Activated naive CD8-positive, alpha-beta T cell treated with anti-CD3 and anti-CD28 coated beads, Interleukin-2, amount 50 U/mL, for 24 hours (primary cell): Measurements from ENCODE around the gene CCDC54.
"Not testable (repeated sequence)": the region's sequence is repeated elsewhere in the genome, so short reads cannot be mapped to it uniquely, and the experiment has no call there.

Experiments
- ATAC-seq: fragments of 150-1000 bp; cut with Tn5 transposase; one replicate; pipeline ENCODE4 v1.10.0; 2021
- DNase-seq: peaks from one replicate; pipeline ENCODE4 v3.0.0; 2021
- H3K27ac Mint-ChIP-seq: one replicate; pipeline ENCODE4 v1.8.0; 2021; ENCODE audit warnings: mild to moderate bottlenecking, mixed read lengths
- H3K27me3 Mint-ChIP-seq: one replicate; pipeline ENCODE4 v1.8.0; 2021; ENCODE audit warnings: mixed read lengths
- H3K36me3 Mint-ChIP-seq: one replicate; pipeline ENCODE4 v1.8.0; 2021; ENCODE audit warnings: low read depth, mixed read lengths
- H3K4me1 Mint-ChIP-seq: one replicate; pipeline ENCODE4 v1.8.0; 2021; ENCODE audit warnings: mixed read lengths
- H3K4me3 Mint-ChIP-seq: one replicate; pipeline ENCODE4 v1.8.0; 2021; ENCODE audit warnings: mild to moderate bottlenecking, moderate library complexity, mixed read lengths
- H3K9me3 Mint-ChIP-seq: one replicate; pipeline ENCODE4 v1.8.0; 2021; ENCODE audit warnings: mixed read lengths

The CCDC54 gene

DNA sequence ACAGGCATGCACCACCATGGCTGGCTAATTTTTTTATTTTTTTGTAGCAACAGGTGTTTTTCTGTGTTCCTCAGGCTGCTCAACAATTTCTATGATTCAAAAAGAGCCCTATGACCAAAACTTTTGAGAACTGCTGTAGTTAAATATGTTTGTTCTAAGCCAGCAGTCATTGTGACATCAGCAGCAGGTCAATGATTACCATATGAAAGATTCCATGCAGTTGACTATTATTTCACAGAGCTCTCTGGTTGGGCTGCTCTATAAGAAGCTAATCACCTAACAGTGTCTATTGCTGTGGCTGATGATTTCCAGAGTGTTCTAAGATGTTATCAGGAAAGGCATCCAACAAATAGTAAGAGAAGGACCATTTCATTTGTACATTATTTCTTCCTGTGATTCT lies at the start of gene CCDC54:
TSS of gene CCDC54 (plus strand) at position 289 of the 400 bp plus-strand sequence. CDS start 149 bp downstream, outside the sequence.
- Mint-ChIP-seq H3K9me3 (no peaks in the 10 kb centered on the region), H3K36me3 (no peaks in the 10 kb centered on the region), H3K4me3 (no peak within 1 kb of the TSS), H3K27ac (no peak within 1 kb of the TSS), H3K4me1 (no peaks in the 10 kb centered on the region), H3K27me3 (peaks cover 4% of the 10 kb centered on the region)
- no peak for DNase-seq
- ATAC-seq: no peak

DNA sequence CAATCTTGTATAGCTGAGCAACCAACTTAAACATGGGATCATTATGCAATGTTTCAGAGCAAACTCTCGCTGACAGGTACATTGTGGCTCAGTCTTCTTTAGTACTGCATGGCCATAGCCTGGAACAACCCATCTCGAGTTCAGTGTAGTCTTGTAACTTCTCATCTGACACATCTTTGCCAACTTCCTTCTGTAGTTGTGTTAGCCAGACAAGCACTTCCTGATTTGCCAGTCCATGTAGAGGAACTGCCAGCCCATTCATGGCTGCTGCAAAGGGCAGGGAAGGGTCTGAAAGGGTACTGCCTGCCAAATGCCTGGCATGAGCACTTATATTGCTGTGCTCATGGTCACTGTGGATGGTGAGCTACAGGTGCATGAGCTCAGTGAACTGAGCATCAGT lies 49.2 kb upstream of the CCDC54 start:
- Mint-ChIP-seq H3K9me3 (no peaks in the 10 kb centered on the region), H3K27me3 (no peaks in the 10 kb centered on the region), H3K27ac (no peak overlapping the region), H3K36me3 (no peaks in the 10 kb centered on the region), H3K4me1 (no peaks in the 10 kb centered on the region), H3K4me3 (no peak overlapping the region)
- no peak for DNase-seq
- ATAC-seq: no peak

DNA sequence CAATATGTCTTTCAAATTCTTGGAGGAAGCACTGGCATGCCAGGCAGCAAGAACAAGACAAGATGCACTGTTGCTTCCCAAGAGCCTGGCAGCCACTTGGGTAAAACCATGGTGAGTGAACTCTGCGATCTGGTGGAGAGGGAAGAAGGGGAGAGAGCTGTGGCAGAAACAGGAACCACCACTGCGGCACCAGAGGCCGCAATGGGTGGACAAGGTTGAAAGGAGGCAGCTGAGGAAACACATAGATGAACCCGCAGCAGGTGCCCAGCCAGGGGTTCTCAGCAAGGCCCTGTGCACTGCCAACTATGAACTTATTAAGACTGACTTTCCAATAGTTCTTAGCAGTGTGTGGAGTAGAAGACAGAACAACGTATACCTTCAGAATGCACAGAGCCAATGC lies 48.2 kb upstream of the CCDC54 start:
- DNase-seq (no peak), ATAC-seq (no peak)
- no peaks in the 10 kb centered on the region for H3K36me3 Mint-ChIP-seq
- H3K27ac Mint-ChIP-seq: no peak overlapping the region
- no peaks in the 10 kb centered on the region for H3K4me1 Mint-ChIP-seq
- no peaks in the 10 kb centered on the region for H3K9me3 Mint-ChIP-seq
- H3K4me3 Mint-ChIP-seq: no peak overlapping the region
- no peaks in the 10 kb centered on the region for H3K27me3 Mint-ChIP-seq

DNA sequence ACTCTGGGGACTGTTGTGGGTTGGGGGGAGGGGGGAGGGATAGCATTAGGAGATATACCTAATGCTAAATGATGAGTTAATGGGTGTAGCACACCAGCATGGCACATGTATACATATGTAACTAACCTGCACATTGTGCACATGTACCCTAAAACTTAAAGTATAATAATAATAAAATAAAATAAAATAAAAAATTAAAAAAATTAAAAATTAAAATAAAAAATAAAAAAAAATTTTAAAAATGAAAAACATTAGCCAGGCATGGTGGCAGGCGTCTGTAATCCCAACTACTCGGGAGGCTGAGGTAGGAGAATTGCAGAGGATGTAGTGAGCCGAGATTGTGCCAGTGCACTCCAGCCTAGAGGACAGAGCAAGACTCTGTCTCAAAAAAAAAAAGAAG lies 37.5 kb upstream of the CCDC54 start:
- not testable (repeated sequence) for ATAC-seq, H3K27ac Mint-ChIP-seq, H3K27me3 Mint-ChIP-seq, DNase-seq, H3K4me3 Mint-ChIP-seq, H3K4me1 Mint-ChIP-seq, H3K36me3 Mint-ChIP-seq, H3K9me3 Mint-ChIP-seq

DNA sequence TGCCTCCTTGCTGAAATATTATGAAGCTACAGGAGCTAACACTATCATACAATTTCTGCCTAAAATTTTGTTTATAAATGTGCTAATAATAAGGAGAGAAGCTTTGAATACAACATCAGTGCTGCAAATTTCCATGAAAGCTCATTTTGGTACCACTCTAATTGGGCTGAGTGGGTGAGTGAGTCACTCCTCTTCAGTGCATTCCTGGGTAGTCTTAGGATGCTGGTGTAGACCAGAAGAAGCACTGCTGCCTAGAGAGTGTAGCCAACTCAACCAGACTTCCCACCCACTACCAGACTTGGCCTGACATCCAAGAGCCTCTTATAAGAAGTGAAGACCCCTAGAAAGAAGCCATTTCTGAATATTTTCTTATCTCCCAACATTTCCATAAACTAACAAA lies 32.5 kb upstream of the CCDC54 start:
- Mint-ChIP-seq H3K9me3 (no peaks in the 10 kb centered on the region), H3K27me3 (no peaks in the 10 kb centered on the region), H3K27ac (no peak overlapping the region), H3K4me3 (no peak overlapping the region), H3K36me3 (peaks cover 1% of the 10 kb centered on the region), H3K4me1 (no peaks in the 10 kb centered on the region)
- ATAC-seq (no peak), DNase-seq (no peak)

DNA sequence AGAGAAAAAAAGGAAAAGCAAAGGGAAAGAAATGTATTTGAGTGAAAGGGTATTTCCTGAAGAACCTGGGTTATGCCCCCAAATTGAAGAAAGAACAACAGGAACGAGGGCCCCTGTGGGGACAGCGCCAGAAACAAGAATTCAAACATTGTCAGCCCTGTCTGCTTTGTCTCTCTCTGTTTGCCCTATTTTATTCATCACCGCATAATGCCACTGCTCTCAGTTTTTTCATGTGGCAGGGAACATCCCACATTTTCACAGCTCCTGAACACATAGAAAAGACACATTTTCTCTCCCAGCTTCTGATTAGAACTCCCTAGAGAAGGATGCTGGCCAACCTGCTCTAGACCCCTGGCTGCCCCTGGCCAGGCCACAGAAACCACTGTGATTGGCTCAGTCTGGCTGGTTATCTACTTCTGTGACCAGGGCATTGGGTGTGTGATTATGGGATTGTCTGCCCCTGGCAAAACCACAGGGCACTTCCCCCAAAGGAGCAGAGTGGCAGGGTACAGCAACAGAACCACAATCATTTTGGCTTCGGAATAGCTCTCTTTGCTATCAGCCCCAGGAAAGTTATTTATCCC lies 31.3 kb upstream of the CCDC54 start:
- Mint-ChIP-seq H3K36me3 (no peaks in the 10 kb centered on the region), H3K27me3 (no peaks in the 10 kb centered on the region), H3K4me3 (no peak overlapping the region), H3K27ac (no peak overlapping the region), H3K9me3 (no peaks in the 10 kb centered on the region), H3K4me1 (no peaks in the 10 kb centered on the region)
- DNase-seq: no peak
- ATAC-seq: no peak

DNA sequence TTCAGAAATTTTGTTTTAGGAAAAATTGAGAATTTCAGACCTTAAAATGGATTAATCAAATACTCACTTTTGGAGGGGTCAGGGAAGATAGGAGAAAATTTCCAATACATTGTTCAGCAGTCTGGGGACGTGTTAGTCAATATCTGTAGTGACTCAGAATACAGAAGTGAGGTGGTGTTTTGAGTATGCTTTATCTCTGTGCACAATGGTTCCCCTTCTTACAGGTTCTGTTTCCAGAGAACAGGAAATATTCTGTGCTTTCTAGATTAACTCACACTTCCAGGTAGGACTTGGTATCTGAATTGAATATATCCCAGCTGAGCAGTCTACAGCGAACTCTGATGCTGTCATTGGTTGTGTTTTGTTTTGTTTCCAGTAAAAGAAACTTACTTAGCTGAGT lies 30.7 kb upstream of the CCDC54 start:
- peak; percentile 54 for ATAC-seq

DNA sequence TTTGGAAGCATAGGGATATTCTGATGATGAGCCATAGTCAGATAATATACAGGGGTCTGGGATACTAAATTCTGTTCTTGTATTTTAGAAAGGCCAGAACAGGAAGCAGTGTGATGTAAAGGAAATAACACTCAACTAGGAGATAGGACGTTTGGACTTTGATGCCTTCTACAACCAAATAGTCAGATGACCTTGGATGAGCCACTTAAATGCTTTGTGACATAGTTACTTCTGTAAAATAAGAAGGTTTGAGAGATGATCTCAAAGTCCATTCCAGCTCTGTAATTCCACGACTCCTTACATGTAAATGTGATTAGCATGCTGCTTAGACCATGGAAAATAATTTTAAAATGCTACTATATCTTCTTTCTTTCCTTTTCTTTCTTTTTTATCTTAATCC lies 29.5 kb upstream of the CCDC54 start:
- no peak for ATAC-seq
- no peak overlapping the region for H3K4me3 Mint-ChIP-seq
- no peaks in the 10 kb centered on the region for H3K36me3 Mint-ChIP-seq
- H3K9me3 Mint-ChIP-seq: peaks cover under 1% of the 10 kb centered on the region
- H3K4me1 Mint-ChIP-seq: no peaks in the 10 kb centered on the region
- H3K27me3 Mint-ChIP-seq: peaks cover 2% of the 10 kb centered on the region
- DNase-seq: no peak
- no peak overlapping the region for H3K27ac Mint-ChIP-seq

More for the DNA sequence above, 30.7 kb upstream of the CCDC54 start:
- Mint-ChIP-seq H3K4me1 (no peaks in the 10 kb centered on the region), H3K9me3 (no peaks in the 10 kb centered on the region), H3K36me3 (no peaks in the 10 kb centered on the region), H3K27ac (no peak overlapping the region), H3K27me3 (peaks cover 2% of the 10 kb centered on the region), H3K4me3 (no peak overlapping the region)
- no peak for DNase-seq

DNA sequence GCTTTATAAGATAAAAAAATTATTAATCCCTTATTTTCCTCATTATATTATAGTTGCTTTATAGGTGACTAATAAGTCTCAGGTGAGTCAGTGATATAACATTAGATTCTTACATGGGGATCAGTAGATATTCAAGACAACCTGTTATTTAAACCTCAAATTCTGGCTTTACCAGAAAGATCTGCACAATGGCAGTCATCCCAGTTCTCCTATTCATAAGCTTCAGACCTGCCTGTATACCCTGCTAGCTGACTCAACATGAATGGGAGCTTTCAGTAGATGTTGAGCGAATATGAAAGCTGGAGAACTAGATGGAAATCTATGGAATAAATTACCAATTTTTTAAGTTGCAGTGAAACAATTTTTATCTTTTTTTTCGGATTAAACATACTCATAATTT lies 20.5 kb upstream of the CCDC54 start:
- Mint-ChIP-seq H3K4me1 (no peaks in the 10 kb centered on the region), H3K27ac (no peak overlapping the region), H3K36me3 (no peaks in the 10 kb centered on the region), H3K4me3 (no peak overlapping the region), H3K27me3 (peaks cover 2% of the 10 kb centered on the region), H3K9me3 (peaks cover 7% of the 10 kb centered on the region)
- DNase-seq (no peak), ATAC-seq (no peak)

DNA sequence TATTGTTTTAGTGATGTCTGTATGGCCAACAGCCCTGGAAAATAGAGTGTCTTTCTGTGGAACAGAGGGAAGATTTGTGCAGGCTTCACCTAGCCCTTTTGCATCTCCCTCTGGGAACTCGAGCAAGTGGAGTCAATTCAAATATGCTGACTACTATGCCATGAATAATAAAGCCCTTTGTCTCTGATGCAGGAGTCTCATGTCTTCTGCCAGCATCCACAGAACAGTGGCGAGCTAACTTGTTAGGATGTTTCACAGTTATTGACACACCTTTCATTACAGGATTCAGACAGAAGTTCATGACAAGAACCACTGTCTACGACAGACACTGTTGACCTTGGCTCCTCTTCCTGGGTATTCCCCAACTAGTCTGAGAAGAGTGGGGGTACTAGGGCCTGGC lies 15.6 kb upstream of the CCDC54 start:
- H3K9me3 Mint-ChIP-seq: peaks cover 4% of the 10 kb centered on the region
- no peak overlapping the region for H3K27ac Mint-ChIP-seq
- H3K4me1 Mint-ChIP-seq: no peaks in the 10 kb centered on the region
- no peak for ATAC-seq
- peaks cover 5% of the 10 kb centered on the region for H3K27me3 Mint-ChIP-seq
- no peak for DNase-seq
- H3K36me3 Mint-ChIP-seq: no peaks in the 10 kb centered on the region
- no peak overlapping the region for H3K4me3 Mint-ChIP-seq

DNA sequence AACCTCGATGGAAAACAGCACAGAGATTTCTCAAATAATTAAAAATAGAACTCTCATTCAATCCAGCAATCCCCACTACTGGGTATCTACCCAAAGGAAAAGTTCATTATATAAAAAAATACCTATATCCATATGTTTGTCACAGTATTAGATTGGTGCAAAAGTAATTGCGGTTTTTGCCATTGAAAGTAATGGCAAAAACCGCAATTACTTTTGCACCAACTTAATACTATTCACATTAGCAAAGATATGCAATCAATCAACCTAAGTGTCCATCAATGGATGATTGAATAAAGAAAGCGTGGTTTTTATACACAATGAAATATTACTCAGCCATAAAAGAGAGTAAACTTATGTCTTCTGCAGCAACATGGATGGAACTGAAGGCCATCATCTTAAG lies 12.2 kb upstream of the CCDC54 start:
- DNase-seq (no peak), ATAC-seq (no peak)
- no peaks in the 10 kb centered on the region for H3K36me3 Mint-ChIP-seq
- H3K4me1 Mint-ChIP-seq: peaks cover 2% of the 10 kb centered on the region
- no peak overlapping the region for H3K27ac Mint-ChIP-seq
- H3K27me3 Mint-ChIP-seq: peaks cover 7% of the 10 kb centered on the region
- peaks cover 4% of the 10 kb centered on the region for H3K9me3 Mint-ChIP-seq
- H3K4me3 Mint-ChIP-seq: no peak overlapping the region

DNA sequence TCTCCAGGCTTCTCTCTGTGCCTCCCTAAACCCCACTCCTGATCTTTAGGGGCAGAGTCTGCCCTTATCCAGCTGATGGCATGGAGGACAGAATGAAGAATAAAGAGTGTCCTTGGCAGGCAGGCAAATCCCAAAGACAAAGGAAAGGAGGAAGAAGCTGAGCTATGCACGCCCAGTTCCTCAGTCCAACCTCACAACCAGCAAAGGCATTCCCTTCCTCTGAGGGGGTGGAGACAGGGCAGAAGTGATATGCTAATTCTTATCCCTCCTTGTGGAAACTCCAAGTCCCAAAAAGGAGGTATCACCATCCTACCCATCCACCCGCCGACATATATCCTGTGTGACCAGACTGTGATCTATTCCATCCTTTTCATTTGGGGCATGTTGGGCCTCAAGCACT lies 10.5 kb upstream of the CCDC54 start:
- Mint-ChIP-seq H3K4me1 (peaks cover 2% of the 10 kb centered on the region), H3K4me3 (no peak overlapping the region), H3K27me3 (peaks cover 7% of the 10 kb centered on the region), H3K9me3 (no peaks in the 10 kb centered on the region), H3K36me3 (no peaks in the 10 kb centered on the region), H3K27ac (no peak overlapping the region)
- DNase-seq (no peak), ATAC-seq (no peak)

DNA sequence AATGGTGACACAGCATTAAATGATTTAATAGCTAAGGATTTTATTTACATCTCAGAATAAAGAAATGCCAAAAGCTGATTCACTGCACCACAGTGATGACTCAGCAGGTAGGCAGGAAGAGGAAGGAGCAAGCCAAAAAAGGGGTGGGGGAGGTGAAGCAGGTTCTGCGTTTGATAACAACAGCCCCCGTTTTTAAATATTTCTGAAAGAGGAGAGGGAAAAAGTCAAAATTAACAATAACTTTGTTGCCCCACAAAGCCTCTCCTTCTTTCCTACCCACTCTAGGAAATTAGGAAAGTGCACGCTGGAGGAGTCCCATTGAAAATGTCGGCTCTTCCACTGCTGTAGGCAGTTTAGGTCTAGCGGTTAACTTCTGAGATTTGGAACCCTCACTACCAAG lies 9.9 kb upstream of the CCDC54 start:
- H3K4me3 Mint-ChIP-seq: no peak overlapping the region

DNA sequence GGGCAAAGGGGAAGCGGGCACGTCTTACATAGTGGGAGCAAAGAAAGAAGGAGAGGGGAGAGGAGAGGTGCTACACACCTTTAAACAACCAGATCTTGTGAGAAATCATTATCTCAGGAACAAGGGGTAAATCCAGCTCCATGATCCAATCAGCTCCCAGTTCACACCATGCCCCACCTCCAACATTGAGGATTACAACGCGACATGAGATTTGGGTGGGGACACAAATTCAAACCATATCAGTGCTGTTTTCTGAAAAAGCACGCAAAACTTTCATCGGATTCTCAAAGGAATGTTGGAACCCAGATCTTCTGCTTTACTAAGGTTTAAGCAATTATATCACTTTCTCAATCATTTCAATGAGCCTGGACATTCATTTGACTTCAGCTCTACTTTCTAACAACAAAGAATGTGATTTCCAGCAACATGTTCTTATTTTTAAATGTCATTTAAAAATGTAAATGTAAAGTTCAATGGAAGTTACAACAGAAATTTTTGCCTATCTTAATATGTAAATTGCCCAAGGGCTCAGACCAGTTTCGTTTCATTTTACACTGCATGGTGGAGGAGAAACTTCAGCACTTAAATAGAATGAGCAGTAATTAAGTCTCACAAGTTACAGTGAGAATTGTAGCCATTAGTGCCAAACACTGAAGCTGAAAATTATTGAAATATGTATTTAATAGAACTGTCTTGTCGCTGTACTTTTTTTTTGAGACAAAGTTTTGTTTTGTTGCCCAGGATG lies 8.4 kb upstream of the CCDC54 start:
- Mint-ChIP-seq H3K27me3 (peaks cover 5% of the 10 kb centered on the region), H3K36me3 (no peaks in the 10 kb centered on the region), H3K4me1 (peaks cover 2% of the 10 kb centered on the region), H3K4me3 (no peak overlapping the region), H3K27ac (no peak overlapping the region), H3K9me3 (no peaks in the 10 kb centered on the region)
- no peak for DNase-seq
- no peak for ATAC-seq

More for the DNA sequence above, 9.9 kb upstream of the CCDC54 start:
- H3K27me3 Mint-ChIP-seq: peaks cover 7% of the 10 kb centered on the region
- peak; percentile 4 for DNase-seq
- H3K36me3 Mint-ChIP-seq: no peaks in the 10 kb centered on the region
- no peak overlapping the region for H3K27ac Mint-ChIP-seq
- H3K9me3 Mint-ChIP-seq: no peaks in the 10 kb centered on the region
- peaks cover 2% of the 10 kb centered on the region for H3K4me1 Mint-ChIP-seq
- no peak for ATAC-seq

DNA sequence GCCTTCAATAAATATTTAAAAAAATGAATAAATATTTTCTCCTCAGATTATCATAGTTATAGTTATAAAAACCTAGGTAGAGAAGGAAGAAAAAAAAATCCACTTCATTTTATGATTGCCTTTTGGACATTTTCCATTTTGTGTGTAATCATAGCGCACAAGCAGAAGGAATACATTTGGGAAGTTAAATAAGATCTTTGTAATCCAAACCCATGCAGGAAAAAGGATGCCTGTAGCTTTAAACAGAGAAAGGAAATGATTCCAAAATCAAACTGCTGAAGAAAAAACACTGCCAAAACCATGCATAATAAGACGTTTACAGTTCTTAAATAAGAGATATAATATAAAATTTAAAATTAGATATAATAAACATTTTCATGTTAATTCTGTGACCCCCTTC lies 7.4 kb upstream of the CCDC54 start:
- Mint-ChIP-seq H3K27ac (no peak overlapping the region), H3K27me3 (peaks cover 1% of the 10 kb centered on the region), H3K4me3 (no peak overlapping the region), H3K9me3 (no peaks in the 10 kb centered on the region), H3K4me1 (peaks cover 2% of the 10 kb centered on the region), H3K36me3 (no peaks in the 10 kb centered on the region)
- DNase-seq (no peak), ATAC-seq (no peak)
